ENCODE measurements around the gene SULF2.

- TF ChIP-seq CTCF (IDR thresholded peaks at IDR 0.05; ENCODE audit: insufficient read depth, low read length) (no peak), POLR2AphosphoS5 (IDR thresholded peaks at IDR 0.05; ENCODE audit: low read depth) (no peak), SPI1 (IDR thresholded peaks at IDR 0.05; ENCODE audit: borderline replicate concordance, low read depth) (no peak), REST (IDR thresholded peaks at IDR 0.05; ENCODE audit: insufficient replicate concordance, low read depth) (no peak)
Observed at GRCh38 chr20:47765271-47765670, 20.0 kb downstream of the SULF2 start.
